CD4-positive, alpha-beta memory T cell (primary cell): Measurements from ENCODE around the gene TRAPPC6A. TPM values are rescaled to one million over a fixed set of nuclear protein-coding genes. Genes with fewer than 3 reads are reported as not detected.

ENCODE experiments used
- CTCF ChIA-PET: fragments of 350-600 bp; sonication (Branson Sonifier 250); formaldehyde crosslinking; loops from one replicate; lab custom pipeline; 2021; ENCODE audit warnings: inconsistent platforms; ENCODE audit not compliant: partially characterized antibody; lab: Charles Lee
- POLR2A ChIA-PET: fragments of 350-600 bp; sonication (Branson Sonifier 250); formaldehyde crosslinking; loops from one replicate; lab custom pipeline; 2021; ENCODE audit not compliant: partially characterized antibody; lab: Charles Lee
- DNase-seq, 5 donors: peaks; one replicate each; pipeline versions ENCODE4 v3.0.0 to v3.0.0-alpha.2; 2020 to 2022; ENCODE audit warnings: mixed read lengths in 1 of 5
- H3K27ac ChIP-seq: one replicate; pipeline ENCODE4 v1.7.0; 2013; ENCODE audit warnings: low read depth, low read length
- H3K27me3 ChIP-seq: 2 replicates; pipeline ENCODE4 v1.7.0; 2013; ENCODE audit warnings: mild to moderate bottlenecking, low read length, moderate library complexity; ENCODE audit not compliant: insufficient read depth
- H3K36me3 ChIP-seq: 2 replicates; pipeline ENCODE4 v1.7.0; 2013; ENCODE audit warnings: mild to moderate bottlenecking, low read length, moderate library complexity; ENCODE audit not compliant: insufficient read depth
- H3K4me1 ChIP-seq: 2 replicates; pipeline ENCODE4 v1.7.0; 2013; ENCODE audit warnings: mild to moderate bottlenecking, low read length, moderate library complexity; ENCODE audit not compliant: insufficient read depth
- H3K4me3 ChIP-seq, 2 donors: one replicate each; pipeline ENCODE4 v1.7.0; 2013; ENCODE audit warnings: low read length in 2 of 2, mild to moderate bottlenecking in 1 of 2
- H3K9me3 ChIP-seq, 2 donors: one replicate each; pipeline ENCODE4 v1.7.0; 2013; ENCODE audit warnings: low read length in 2 of 2, control low read depth in 1 of 2; ENCODE audit not compliant: control insufficient read depth in 1 of 2
- H3K27ac Mint-ChIP-seq, 7 donors: one replicate each; pipeline ENCODE4 v1.8.0; 2020 to 2021; ENCODE audit warnings: mixed read lengths in 7 of 7, mild to moderate bottlenecking in 6 of 7, inconsistent platforms in 3 of 7, moderate library complexity in 3 of 7
- H3K27me3 Mint-ChIP-seq, 2 donors: one replicate each; pipeline ENCODE4 v1.8.0; 2020 to 2021; ENCODE audit warnings: mixed read lengths in 2 of 2
- H3K36me3 Mint-ChIP-seq, 2 donors: one replicate each; pipeline ENCODE4 v1.8.0; 2020 to 2021; ENCODE audit warnings: mixed read lengths in 2 of 2, inconsistent platforms in 1 of 2, mild to moderate bottlenecking in 1 of 2
- H3K4me1 Mint-ChIP-seq, 4 donors: one replicate each; pipeline ENCODE4 v1.8.0; 2020 to 2021; ENCODE audit warnings: mixed read lengths in 4 of 4, mild to moderate bottlenecking in 1 of 4
- H3K4me3 Mint-ChIP-seq, 8 donors: one replicate each; pipeline ENCODE4 v1.8.0; 2020 to 2021; ENCODE audit warnings: mixed read lengths in 8 of 8, mild to moderate bottlenecking in 7 of 8, moderate library complexity in 6 of 8, inconsistent platforms in 3 of 8
- H3K9me3 Mint-ChIP-seq, 8 donors: one replicate each; pipeline ENCODE4 v1.8.0; 2020 to 2021; ENCODE audit warnings: mixed read lengths in 8 of 8, mild to moderate bottlenecking in 5 of 8, inconsistent platforms in 3 of 8, moderate library complexity in 1 of 8
- intact Hi-C: fragments of 100-400 bp; cut with micrococcal nuclease; formaldehyde crosslinking; loops from one replicate; pipeline ENCODE4 v1.15.1; 2023
- polyA plus RNA-seq, 2 donors: library from polyadenylated mRNA; unstranded; fragments of 300-500 nt; fragmentation: Illumina TruSeq; gene quantifications; one replicate each; pipeline ENCODE4 v1.2.3, GENCODE V29; 2021
- total RNA-seq, 2 experiments: library from RNA; stranded (reverse); gene quantifications; one replicate each; pipeline ENCODE4 v1.2.3, GENCODE V29; 2021

The TRAPPC6A gene
- total and polyA plus RNA-seq, 4 experiments from 2014 or later = 49.1 to 246 (median 106) TPM

DNA sequence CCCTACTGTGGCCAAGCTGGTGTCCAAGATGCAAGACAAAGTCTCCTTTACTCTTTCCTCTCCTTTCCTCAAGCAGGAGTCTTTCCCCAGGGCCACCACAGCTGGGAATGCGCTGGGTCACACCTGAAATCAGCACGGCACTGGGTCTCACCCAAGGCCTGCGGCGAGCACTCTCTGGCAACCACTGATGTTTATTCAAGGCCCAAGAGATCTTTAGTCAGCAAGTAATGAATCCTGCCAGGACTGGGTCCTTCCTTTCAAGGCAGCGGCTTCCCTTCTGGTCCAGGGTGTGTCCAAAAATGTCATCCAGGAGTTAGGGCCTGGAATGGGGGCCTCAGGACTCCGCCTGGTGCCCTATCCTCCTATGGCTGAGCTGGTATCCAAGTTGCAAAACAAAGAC lies 24.6 kb upstream of the TRAPPC6A start:
- POLR2A ChIA-PET = no interaction called here
- Mint-ChIP-seq H3K9me3 (peaks cover 0 to 2% (median 0%) of the 10 kb centered on the region in 8 donors), H3K27ac (no peak overlapping the region), H3K4me1 (no peaks in the 10 kb centered on the region), H3K27me3 (peaks cover 0 to 1% of the 10 kb centered on the region in 2 donors), H3K4me3 (no peak overlapping the region), H3K36me3 (peaks cover 0 to 3% of the 10 kb centered on the region in 2 donors)
- DNase-seq = no peak
- Histone ChIP-seq H3K9me3 (no peaks in the 10 kb centered on the region), H3K36me3 (no peaks in the 10 kb centered on the region), H3K27ac (no peak overlapping the region), H3K27me3 (no peaks in the 10 kb centered on the region), H3K4me1 (no peaks in the 10 kb centered on the region), H3K4me3 (no peak overlapping the region)
- CTCF ChIA-PET = no interaction called here
- intact Hi-C loops = no loop called here

DNA sequence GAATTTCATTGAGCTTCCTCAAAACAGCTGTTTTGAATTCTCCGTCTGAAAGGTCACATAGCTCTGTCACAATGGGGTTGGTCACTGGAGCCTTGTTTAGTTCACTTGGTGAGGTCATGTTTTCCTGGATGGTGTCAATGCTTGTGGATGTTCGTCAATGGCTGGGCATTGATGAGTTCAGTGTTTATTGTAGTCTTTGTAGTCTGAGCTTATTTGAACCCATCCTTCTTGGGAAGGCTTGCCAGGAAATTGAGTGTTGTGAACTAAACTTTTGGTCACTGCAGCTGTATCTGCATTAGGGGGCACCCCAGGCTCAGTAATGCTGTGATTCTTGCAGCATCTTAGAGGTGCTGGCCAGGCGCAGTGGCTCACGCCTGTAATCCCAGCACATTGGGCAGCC lies 22.5 kb upstream of the TRAPPC6A start:
- ChIA-PET CTCF (no interaction called here), POLR2A (no interaction called here)
- intact Hi-C loops = no loop called here
- DNase-seq = no peak
- H3K36me3 Mint-ChIP-seq = peaks cover 0 to 3% of the 10 kb centered on the region in 2 donors
- H3K27ac Mint-ChIP-seq = no peak overlapping the region
- H3K27me3 ChIP-seq = no peaks in the 10 kb centered on the region
- no peak overlapping the region for H3K4me3 Mint-ChIP-seq
- no peak overlapping the region for H3K27ac ChIP-seq
- H3K27me3 Mint-ChIP-seq = peaks cover 0 to 1% of the 10 kb centered on the region in 2 donors
- H3K9me3 Mint-ChIP-seq = peaks cover 0 to 2% (median 0%) of the 10 kb centered on the region in 8 donors
- no peaks in the 10 kb centered on the region for H3K4me1 ChIP-seq
- H3K9me3 ChIP-seq = no peaks in the 10 kb centered on the region
- H3K4me1 Mint-ChIP-seq = no peaks in the 10 kb centered on the region
- H3K4me3 ChIP-seq = no peak overlapping the region
- no peaks in the 10 kb centered on the region for H3K36me3 ChIP-seq

GRCh38 chr19:45195764-45196163 lies 17.7 kb upstream of the TRAPPC6A start:
- Histone ChIP-seq H3K27ac (no peak overlapping the region), H3K9me3 (no peaks in the 10 kb centered on the region), H3K4me3 (no peak overlapping the region), H3K27me3 (no peaks in the 10 kb centered on the region), H3K36me3 (no peaks in the 10 kb centered on the region), H3K4me1 (no peaks in the 10 kb centered on the region)
- CTCF ChIA-PET = no interaction called here
- no peaks in the 10 kb centered on the region for H3K4me1 Mint-ChIP-seq
- no peaks in the 10 kb centered on the region for H3K9me3 Mint-ChIP-seq
- intact Hi-C loops = no loop called here
- peaks cover 0 to 3% of the 10 kb centered on the region in 2 donors for H3K36me3 Mint-ChIP-seq
- POLR2A ChIA-PET = no interaction called here
- no peak overlapping the region for H3K27ac Mint-ChIP-seq
- no peak for DNase-seq
- no peak overlapping the region for H3K4me3 Mint-ChIP-seq
- peaks cover 0 to 1% of the 10 kb centered on the region in 2 donors for H3K27me3 Mint-ChIP-seq

DNA sequence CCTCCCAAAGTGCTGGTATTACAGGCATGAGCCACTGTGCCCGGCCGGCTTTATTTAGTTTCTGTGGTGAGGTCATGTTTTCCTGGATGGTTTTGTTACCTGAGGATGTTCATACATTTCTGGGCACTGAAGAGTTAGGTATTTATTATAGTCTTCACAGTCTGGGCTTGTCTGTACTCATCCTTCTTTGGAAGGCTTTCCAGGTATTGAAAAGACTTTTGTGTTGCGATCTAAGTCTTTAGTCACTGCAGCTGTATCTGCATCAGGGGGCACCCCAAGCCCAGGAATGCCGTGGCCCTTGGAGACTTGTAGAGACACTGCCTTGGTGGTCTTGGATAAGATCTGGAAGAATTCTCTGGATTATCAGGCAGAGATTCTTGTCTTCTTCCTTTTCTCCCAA lies 13.3 kb upstream of the TRAPPC6A start:
- Histone ChIP-seq H3K36me3 (no peaks in the 10 kb centered on the region), H3K4me3 (no peak overlapping the region), H3K9me3 (no peaks in the 10 kb centered on the region), H3K4me1 (peaks cover 5% of the 10 kb centered on the region), H3K27ac (no peak overlapping the region), H3K27me3 (no peaks in the 10 kb centered on the region)
- no peak overlapping the region for H3K27ac Mint-ChIP-seq
- POLR2A ChIA-PET = no interaction called here
- peaks cover 0 to 3% of the 10 kb centered on the region in 2 donors for H3K36me3 Mint-ChIP-seq
- intact Hi-C loops = no loop called here
- H3K9me3 Mint-ChIP-seq = peaks cover 0 to 6% (median 0%) of the 10 kb centered on the region in 8 donors
- no peaks in the 10 kb centered on the region for H3K27me3 Mint-ChIP-seq
- CTCF ChIA-PET = no interaction called here
- DNase-seq = no peak
- H3K4me3 Mint-ChIP-seq = no peak overlapping the region
- peaks cover 3 to 12% (median 6%) of the 10 kb centered on the region in 4 donors for H3K4me1 Mint-ChIP-seq

DNA sequence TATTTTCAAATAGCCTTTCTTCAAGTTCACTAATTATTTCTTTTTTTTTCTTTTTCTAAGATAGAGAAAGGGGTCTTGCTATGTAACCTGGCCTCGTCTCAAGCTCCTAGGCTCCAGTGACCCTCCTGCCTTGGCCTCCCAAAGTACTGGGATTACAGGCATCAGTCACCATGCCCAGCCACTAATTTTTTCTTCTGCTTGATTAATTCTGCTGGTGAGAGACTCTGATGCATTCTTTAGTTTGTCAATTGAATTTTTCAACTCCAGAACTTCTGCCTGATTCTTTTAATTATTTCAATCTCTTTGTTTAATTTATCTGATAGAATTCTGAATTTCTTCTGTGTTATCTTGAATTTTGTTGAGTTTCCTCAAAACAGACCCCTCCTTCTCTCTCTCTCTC lies 11.9 kb upstream of the TRAPPC6A start:
- Mint-ChIP-seq H3K4me1 (peaks cover 7 to 16% (median 9%) of the 10 kb centered on the region in 4 donors), H3K27me3 (no peaks in the 10 kb centered on the region), H3K4me3 (no peak overlapping the region), H3K36me3 (peaks cover 0 to 3% of the 10 kb centered on the region in 2 donors), H3K9me3 (peaks cover 0 to 6% (median 0%) of the 10 kb centered on the region in 8 donors), H3K27ac (no peak overlapping the region)
- H3K4me3 ChIP-seq = no peak overlapping the region
- H3K27me3 ChIP-seq = no peaks in the 10 kb centered on the region
- intact Hi-C loops = no loop called here
- no peaks in the 10 kb centered on the region for H3K36me3 ChIP-seq
- POLR2A ChIA-PET = interaction anchor here (0.9 kb wide), 1 partner anchor 11 kb away, joined by 4 read pairs; the partner anchor contains the start of gene BLOC1S3
- H3K27ac ChIP-seq = no peak overlapping the region
- CTCF ChIA-PET = no interaction called here
- peaks cover 5% of the 10 kb centered on the region for H3K4me1 ChIP-seq
- no peaks in the 10 kb centered on the region for H3K9me3 ChIP-seq
- no peak for DNase-seq

DNA sequence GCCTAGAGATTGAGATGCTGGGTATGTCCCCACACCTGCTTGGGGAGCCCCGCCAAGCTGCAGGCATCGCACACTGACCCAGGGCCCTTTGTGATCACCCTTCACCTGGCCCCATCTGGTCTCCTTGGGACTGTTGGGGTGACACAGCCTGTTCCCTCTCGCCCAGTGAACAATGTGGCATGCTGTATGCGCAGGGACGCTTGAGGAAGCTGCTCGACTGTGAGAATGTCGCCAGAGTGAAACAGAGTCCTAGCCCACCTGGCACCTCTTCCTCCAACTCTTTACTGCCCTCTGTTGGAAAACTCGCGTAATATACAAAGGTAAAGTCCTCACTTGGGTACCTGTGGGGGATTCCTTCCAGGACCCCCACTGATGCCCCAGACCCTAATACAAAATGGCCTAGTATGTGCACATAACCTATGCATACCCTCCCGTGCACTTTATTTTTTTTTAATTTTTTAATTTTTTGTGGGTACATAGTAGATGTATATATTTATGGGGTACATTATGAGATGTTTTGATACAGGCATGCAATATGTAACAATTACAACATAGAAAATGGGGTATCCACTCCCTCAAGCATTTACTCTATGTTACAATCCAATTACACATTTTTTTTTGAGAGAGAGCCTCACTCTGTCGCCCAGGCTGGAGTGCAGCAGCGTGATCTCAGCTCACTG lies 9.5 kb upstream of the TRAPPC6A start:
- Histone ChIP-seq H3K27me3 (no peaks in the 10 kb centered on the region), H3K4me3 (no peak overlapping the region), H3K4me1 (peaks cover 5% of the 10 kb centered on the region), H3K36me3 (no peaks in the 10 kb centered on the region), H3K27ac (no peak overlapping the region), H3K9me3 (no peaks in the 10 kb centered on the region)
- DNase-seq = peak in 4 of 5 donors; percentile 53 to 56 (median 54)
- Mint-ChIP-seq H3K27me3 (no peaks in the 10 kb centered on the region), H3K9me3 (peaks cover 0 to 6% (median 0%) of the 10 kb centered on the region in 8 donors), H3K36me3 (peaks cover 5 to 7% of the 10 kb centered on the region in 2 donors), H3K4me3 (no peak overlapping the region), H3K27ac (no peak overlapping the region), H3K4me1 (peaks cover 12 to 23% (median 16%) of the 10 kb centered on the region in 4 donors)
- intact Hi-C loops = loop anchor here (1.0 kb wide), 1 partner anchor 284 kb away; no protein-coding TSS in a partner anchor
- CTCF ChIA-PET = interaction anchor here (0.8 to 3.3 kb wide), 11 partner anchors 9 to 284 kb away, joined by 3 to 16 read pairs (median 3); partner anchors contain the start of genes BLOC1S3 and TRAPPC6A
- POLR2A ChIA-PET = interaction anchor here (1.3 kb wide), 1 partner anchor 10 kb away, joined by 9 read pairs; the partner anchor contains the start of genes BLOC1S3 and TRAPPC6A

DNA sequence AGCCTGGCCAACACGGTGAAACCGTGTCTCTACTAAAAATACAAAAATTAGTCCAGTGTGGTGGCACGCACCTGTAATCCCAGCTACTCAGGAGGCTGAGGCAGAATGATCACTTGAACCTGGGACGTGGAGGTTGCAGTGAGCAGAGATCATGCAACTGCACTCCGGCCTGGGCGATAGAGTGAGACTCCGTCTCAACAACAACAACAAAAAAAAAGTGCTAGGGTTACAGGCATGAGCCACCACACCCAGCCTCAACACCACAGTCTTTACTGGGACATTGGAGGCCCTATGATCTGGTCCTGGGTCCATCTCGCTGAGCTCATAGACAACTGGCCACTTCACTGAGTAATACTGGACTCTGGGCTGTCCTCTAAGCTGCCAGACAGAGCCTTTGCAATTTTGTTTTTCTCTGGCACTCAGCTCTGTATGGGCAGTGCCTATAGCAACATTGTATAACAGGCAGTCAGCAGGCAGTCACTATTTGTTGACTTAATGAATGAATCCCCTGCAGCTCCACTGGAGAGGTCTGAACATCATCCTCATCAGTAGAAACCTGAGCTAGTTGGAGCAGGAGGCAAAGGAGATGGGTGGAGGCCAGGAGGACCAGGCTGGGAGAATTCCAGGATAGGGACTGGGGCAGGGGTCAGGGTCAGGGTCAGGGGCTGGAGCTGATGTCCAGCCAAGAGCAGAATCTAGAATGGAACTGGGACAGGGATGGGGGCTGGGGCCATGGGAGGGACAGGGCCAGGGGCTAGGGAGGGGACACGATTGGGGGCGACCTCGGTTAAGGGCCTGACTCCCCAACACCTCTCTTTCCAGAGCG lies 8.7 kb upstream of the TRAPPC6A start:
- DNase-seq = no peak
- Mint-ChIP-seq H3K27me3 (no peaks in the 10 kb centered on the region), H3K4me3 (no peak overlapping the region), H3K27ac (peak overlapping the region in 3 of 7 donors; percentile 41 to 82 (median 66)), H3K36me3 (peaks cover 7 to 9% of the 10 kb centered on the region in 2 donors), H3K4me1 (peaks cover 12 to 26% (median 19%) of the 10 kb centered on the region in 4 donors), H3K9me3 (peaks cover 0 to 6% (median 0%) of the 10 kb centered on the region in 8 donors)
- no peak overlapping the region for H3K4me3 ChIP-seq
- H3K4me1 ChIP-seq = peaks cover 6% of the 10 kb centered on the region
- ChIA-PET POLR2A (interaction anchor here (0.7 to 1.3 kb wide), 2 partner anchors 9 to 118 kb away, joined by 4 to 9 read pairs; partner anchors contain the start of genes BLOC1S3 and TRAPPC6A), CTCF (interaction anchor here (0.8 to 3.3 kb wide), 11 partner anchors 8 to 283 kb away, joined by 3 to 16 read pairs (median 3); partner anchors contain the start of genes BLOC1S3 and TRAPPC6A)
- intact Hi-C loops = loop anchor here (1.0 kb wide), 1 partner anchor 283 kb away; no protein-coding TSS in a partner anchor
- no peaks in the 10 kb centered on the region for H3K9me3 ChIP-seq
- peaks cover under 1% of the 10 kb centered on the region for H3K36me3 ChIP-seq
- H3K27me3 ChIP-seq = no peaks in the 10 kb centered on the region
- H3K27ac ChIP-seq = no peak overlapping the region
